Hepatocyte (in vitro differentiated cells): ENCODE results near the gene C2CD4D. TPM values are rescaled to one million over a fixed set of nuclear protein-coding genes. Genes with fewer than 3 reads are reported as not detected.

ENCODE experiments used
- DNase-seq: peaks from one replicate; pipeline ENCODE4 v3.0.0-alpha.2; 2016; ENCODE audit warnings: low spot score
- H2AFZ ChIP-seq: fragments of 200-600 bp; sonication (generic); 2 replicates; pipeline ENCODE4 v1.6.0; 2016; ENCODE audit warnings: antibody characterized with exemption, mild to moderate bottlenecking
- H3K27ac ChIP-seq: fragments of 200-600 bp; sonication (generic); 2 replicates; pipeline ENCODE4 v1.5.1; 2016; ENCODE audit warnings: mild to moderate bottlenecking
- H3K27me3 ChIP-seq: fragments of 200-600 bp; sonication (generic); 2 replicates; pipeline ENCODE4 v1.6.1; 2016
- H3K36me3 ChIP-seq: fragments of 200-600 bp; sonication (generic); replicated peaks from 2 replicates; pipeline ENCODE4 v1.5.1; 2016; ENCODE audit warnings: low read depth; ENCODE audit not compliant: insufficient read depth
- H3K4me1 ChIP-seq: fragments of 200-600 bp; sonication (generic); 2 replicates; pipeline ENCODE4 v1.5.1; 2016; ENCODE audit warnings: mild to moderate bottlenecking, moderate library complexity; ENCODE audit not compliant: insufficient read depth
- H3K4me2 ChIP-seq: fragments of 200-600 bp; sonication (generic); 2 replicates; pipeline ENCODE4 v1.6.0; 2016
- H3K4me3 ChIP-seq: fragments of 200-600 bp; sonication (generic); 2 replicates; pipeline ENCODE4 v1.5.1; 2016; ENCODE audit warnings: mild to moderate bottlenecking
- H3K79me2 ChIP-seq: fragments of 200-600 bp; sonication (generic); 2 replicates; pipeline ENCODE4 v1.6.0; 2017; ENCODE audit warnings: mild to moderate bottlenecking
- H3K9me2 ChIP-seq: fragments of 200-600 bp; sonication (generic); replicated peaks from 2 replicates; pipeline ENCODE4 v1.6.0; 2017; ENCODE audit warnings: mild to moderate bottlenecking; ENCODE audit not compliant: insufficient read depth
- H3K9me3 ChIP-seq: fragments of 200-600 bp; sonication (generic); 2 replicates; pipeline ENCODE4 v1.5.1; 2016; ENCODE audit warnings: low read depth, mild to moderate bottlenecking
- H4K20me1 ChIP-seq: fragments of 200-600 bp; sonication (generic); 2 replicates; pipeline ENCODE4 v1.6.0; 2016; ENCODE audit warnings: mild to moderate bottlenecking; ENCODE audit not compliant: insufficient read depth, poor library complexity, severe bottlenecking
- CTCF ChIP-seq: fragments of 200-600 bp; sonication (generic); IDR thresholded peaks from 2 replicates; pipeline ENCODE4 v1.5.1; 2016; ENCODE audit warnings: antibody characterized with exemption, mild to moderate bottlenecking; ENCODE audit not compliant: poor library complexity
- EZH2 ChIP-seq: fragments of 200-600 bp; sonication (generic); IDR thresholded peaks from 2 replicates; pipeline ENCODE4 v1.6.1; 2016; ENCODE audit warnings: antibody characterized with exemption, mild to moderate bottlenecking, borderline replicate concordance
- EZH2phosphoT487 ChIP-seq: fragments of 200-600 bp; sonication (generic); IDR thresholded peaks from one replicate; pipeline ENCODE4 v1.6.1; 2018; ENCODE audit warnings: antibody characterized with exemption, mild to moderate bottlenecking, low read depth, moderate library complexity; ENCODE audit not compliant: unreplicated experiment, severe bottlenecking
- WGBS: methylation state at CpG from one replicate; pipeline ENCODE4 v1.1.6; 2016; ENCODE audit warnings: low lambda C conversion rate; ENCODE audit errors: missing lambda C conversion rate; 5-methylcytosine and 5-hydroxymethylcytosine counted together
- polyA plus RNA-seq: library from polyadenylated mRNA; unstranded; fragments of >200 nt; fragmentation: Nextera tagmentation; extraction: Ambion mirVana; gene quantifications from 2 replicates; pipeline ENCODE4 v1.2.1, GENCODE V29; 2016
- total RNA-seq: library from RNA; depleted of rRNA; stranded (reverse); fragments of >200 nt; gene quantifications from 2 replicates; pipeline ENCODE4 v1.2.3, GENCODE V29; 2014

Gene C2CD4D
- total and polyA plus RNA-seq, 2 experiments from 2014 or later = 1.1 TPM; not detected in 1

- 95% methylated on average over 4 of the region's 4 CpGs for WGBS
- no peaks in the 10 kb centered on the region for H3K9me2 ChIP-seq
- no peaks in the 10 kb centered on the region for H3K9me3 ChIP-seq
- H2AFZ ChIP-seq = no peak overlapping the region
- no peaks in the 10 kb centered on the region for H4K20me1 ChIP-seq
- no peak overlapping the region for H3K4me3 ChIP-seq
- H3K79me2 ChIP-seq = no peaks in the 10 kb centered on the region
- H3K4me1 ChIP-seq = no peaks in the 10 kb centered on the region
- H3K36me3 ChIP-seq = no peaks in the 10 kb centered on the region
- no peak for DNase-seq
- H3K27me3 ChIP-seq = peaks cover 4% of the 10 kb centered on the region
- no peak overlapping the region for H3K4me2 ChIP-seq
- TF ChIP-seq EZH2 (no peak), EZH2phosphoT487 (no peak), CTCF (no peak)
- H3K27ac ChIP-seq = no peak overlapping the region
Measured at GRCh38 chr1:151852733-151853132, 13.1 kb upstream of the C2CD4D start.

- no peak overlapping the region for H3K4me3 ChIP-seq
- H3K79me2 ChIP-seq = no peaks in the 10 kb centered on the region
- DNase-seq = no peak
- WGBS = 79% methylated on average over 7 of the region's 8 CpGs
- H3K9me2 ChIP-seq = no peaks in the 10 kb centered on the region
- H3K27ac ChIP-seq = no peak overlapping the region
- no peaks in the 10 kb centered on the region for H3K36me3 ChIP-seq
- no peak overlapping the region for H2AFZ ChIP-seq
- H3K4me2 ChIP-seq = no peak overlapping the region
- H4K20me1 ChIP-seq = no peaks in the 10 kb centered on the region
- peaks cover 4% of the 10 kb centered on the region for H3K27me3 ChIP-seq
- H3K9me3 ChIP-seq = no peaks in the 10 kb centered on the region
- no peaks in the 10 kb centered on the region for H3K4me1 ChIP-seq
- TF ChIP-seq EZH2phosphoT487 = no peak
- no peak for TF ChIP-seq EZH2
- no peak for TF ChIP-seq CTCF
Measured at GRCh38 chr1:151851886-151852285, 12.3 kb upstream of the C2CD4D start.

- H3K27ac ChIP-seq = no peak overlapping the region
- no peaks in the 10 kb centered on the region for H3K9me3 ChIP-seq
- no peak overlapping the region for H3K4me2 ChIP-seq
- no peak for DNase-seq
- no peak for TF ChIP-seq EZH2
- no peak for TF ChIP-seq EZH2phosphoT487
- TF ChIP-seq CTCF = no peak
- H2AFZ ChIP-seq = no peak overlapping the region
- no peak overlapping the region for H3K4me3 ChIP-seq
- H3K4me1 ChIP-seq = no peaks in the 10 kb centered on the region
- H3K79me2 ChIP-seq = no peaks in the 10 kb centered on the region
- no peaks in the 10 kb centered on the region for H3K36me3 ChIP-seq
- H3K27me3 ChIP-seq = peaks cover 4% of the 10 kb centered on the region
- no peaks in the 10 kb centered on the region for H4K20me1 ChIP-seq
- H3K9me2 ChIP-seq = no peaks in the 10 kb centered on the region
Measured at GRCh38 chr1:151849871-151850270, 10.3 kb upstream of the C2CD4D start.

GRCh38 chr1:151849126-151849525 is 9.5 kb upstream of the C2CD4D start:
- WGBS = 93% methylated on average over 3 of the region's 3 CpGs
- Histone ChIP-seq H3K9me3 (no peaks in the 10 kb centered on the region), H2AFZ (no peak overlapping the region), H3K27ac (no peak overlapping the region), H4K20me1 (no peaks in the 10 kb centered on the region), H3K79me2 (no peaks in the 10 kb centered on the region), H3K4me2 (no peak overlapping the region), H3K9me2 (no peaks in the 10 kb centered on the region), H3K4me1 (no peaks in the 10 kb centered on the region), H3K27me3 (peaks cover 4% of the 10 kb centered on the region), H3K36me3 (no peaks in the 10 kb centered on the region), H3K4me3 (no peak overlapping the region)
- no peak for DNase-seq
- TF ChIP-seq CTCF (no peak), EZH2 (no peak), EZH2phosphoT487 (no peak)
